Stimulated activated naive CD8-positive, alpha-beta T cell treated with anti-CD3 and anti-CD28 coated beads, Interleukin-15, Interleukin-2, amounts not matched to agents 100 U/mL and 50 U/mL, for 24 hours (primary cell): ENCODE results near the gene KRTAP4-2.
"Not testable (repeated sequence)": the region's sequence is repeated elsewhere in the genome, so short reads cannot be mapped to it uniquely, and the experiment has no call there.

ENCODE experiments used
- ATAC-seq: fragments of 150-1000 bp; cut with Tn5 transposase; one replicate; pipeline ENCODE4 v1.10.0; 2021
- DNase-seq: peaks from one replicate; pipeline ENCODE4 v3.0.0; 2021

KRTAP4-2 gene

DNA sequence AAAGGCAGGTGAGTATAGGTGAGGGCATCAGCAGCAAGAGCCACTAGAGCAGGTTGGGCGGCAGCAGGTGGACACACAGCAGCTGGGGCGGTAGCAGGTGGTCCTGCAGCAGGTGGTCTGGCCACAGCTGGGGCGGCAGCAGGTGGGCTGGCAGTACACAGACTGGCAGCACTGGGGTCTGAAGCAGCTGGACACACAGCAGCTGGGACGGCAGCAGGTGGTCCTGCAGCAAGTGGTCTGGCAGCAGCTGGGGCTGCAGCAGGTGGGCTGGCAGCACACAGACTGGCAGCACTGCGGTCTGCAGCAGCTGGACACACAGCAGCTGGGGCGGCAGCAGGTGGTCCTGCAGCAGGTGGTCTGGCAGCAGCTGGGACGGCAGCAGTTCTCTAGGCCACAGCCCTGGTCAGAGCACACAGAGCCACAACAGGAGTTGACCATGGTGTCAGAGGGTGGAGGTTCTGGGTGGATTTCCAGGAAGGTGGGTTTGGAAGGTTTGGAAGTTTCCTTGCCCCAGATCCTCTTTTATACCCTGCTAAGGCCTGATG lies at the start of gene KRTAP4-2:
Gene KRTAP4-2 (minus strand): TSS at position 495 of the 545 bp plus-strand sequence. CDS start 57 bp downstream, at position 438.
- DNase-seq (no peak), ATAC-seq (no peak)

GRCh38 chr17:41226598-41227095 lies 48.6 kb upstream of the KRTAP4-2 start, which contains the start of gene KRTAP9-2:
Gene KRTAP9-2 (plus strand): TSS chr17:41226648. CDS start chr17:41226655, 7 bp downstream.
- not testable (repeated sequence) for ATAC-seq, DNase-seq

DNA sequence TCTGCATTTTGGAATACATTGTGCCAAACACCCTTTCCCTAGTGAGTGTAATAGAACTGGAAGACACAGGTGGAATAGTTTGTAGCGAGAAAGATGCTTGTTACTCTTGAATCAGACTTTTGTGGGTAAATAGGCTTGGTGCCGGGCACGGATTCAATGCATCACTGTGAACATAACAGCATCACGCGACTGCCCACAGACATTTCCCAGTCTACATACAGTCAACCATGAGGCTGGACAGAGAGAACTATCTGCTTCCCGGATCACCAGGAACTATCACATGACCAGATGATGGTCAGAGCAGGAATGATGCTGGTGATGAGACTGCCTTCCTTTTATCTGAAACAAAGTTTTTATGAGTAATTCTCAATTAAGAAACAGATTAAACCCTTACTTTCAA lies 48.0 kb upstream of the KRTAP4-2 start:
- ATAC-seq (no peak), DNase-seq (no peak)

GRCh38 chr17:41223821-41224220 lies 45.8 kb upstream of the KRTAP4-2 start:
- ATAC-seq = no peak
- DNase-seq = no peak

GRCh38 chr17:41215681-41216080 lies 37.7 kb upstream of the KRTAP4-2 start:
- ATAC-seq (no peak), DNase-seq (no peak)

GRCh38 chr17:41212524-41213169 lies 34.6 kb upstream of the KRTAP4-2 start:
- ATAC-seq = no peak
- DNase-seq = no peak

- DNase-seq (no peak), ATAC-seq (peak; percentile 28)
Measured at GRCh38 chr17:41211845-41212466, 33.9 kb upstream of the KRTAP4-2 start.

DNA sequence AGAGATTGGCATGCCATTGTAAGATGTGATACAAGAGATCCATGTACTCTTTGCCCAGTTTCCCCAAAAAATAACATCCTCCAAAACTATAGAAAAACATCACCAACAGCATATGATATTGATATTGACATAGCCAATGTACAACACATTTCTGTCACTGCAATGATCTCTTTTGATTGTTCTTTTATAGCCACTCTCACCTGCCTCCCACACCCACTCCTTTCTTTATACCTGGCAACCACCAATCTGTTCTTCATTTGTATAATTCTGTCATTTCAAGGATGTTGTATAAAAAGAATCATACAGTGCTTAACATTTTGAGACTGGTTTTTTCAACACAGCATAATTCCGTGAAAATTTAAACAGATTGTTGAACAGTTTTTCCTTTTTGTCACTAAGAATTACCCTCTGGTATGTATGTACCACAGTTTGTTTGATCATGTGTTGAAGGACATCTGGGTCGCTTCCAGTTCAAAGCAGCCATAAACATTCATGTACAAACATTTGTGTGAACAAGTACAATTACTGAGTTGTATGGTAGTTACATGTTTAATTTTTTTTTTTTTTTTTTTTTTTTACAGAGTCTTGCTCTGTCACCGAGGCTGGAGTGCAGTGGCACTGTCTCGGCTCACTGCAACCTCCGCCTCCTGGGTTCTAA lies 21.5 kb upstream of the KRTAP4-2 start:
- no peak for DNase-seq
- ATAC-seq = no peak

- DNase-seq (no peak), ATAC-seq (no peak)
Measured at GRCh38 chr17:41196068-41196467, 18.0 kb upstream of the KRTAP4-2 start.

- no peak for DNase-seq
- ATAC-seq = no peak
Measured at GRCh38 chr17:41190328-41190727, 12.3 kb upstream of the KRTAP4-2 start.

GRCh38 chr17:41189837-41190318 lies 11.9 kb upstream of the KRTAP4-2 start, which contains the start of gene KRTAP9-1:
Gene KRTAP9-1 (plus strand): TSS chr17:41189887. CDS start chr17:41189887, 0 bp downstream.
- not testable (repeated sequence) for ATAC-seq, DNase-seq

DNA sequence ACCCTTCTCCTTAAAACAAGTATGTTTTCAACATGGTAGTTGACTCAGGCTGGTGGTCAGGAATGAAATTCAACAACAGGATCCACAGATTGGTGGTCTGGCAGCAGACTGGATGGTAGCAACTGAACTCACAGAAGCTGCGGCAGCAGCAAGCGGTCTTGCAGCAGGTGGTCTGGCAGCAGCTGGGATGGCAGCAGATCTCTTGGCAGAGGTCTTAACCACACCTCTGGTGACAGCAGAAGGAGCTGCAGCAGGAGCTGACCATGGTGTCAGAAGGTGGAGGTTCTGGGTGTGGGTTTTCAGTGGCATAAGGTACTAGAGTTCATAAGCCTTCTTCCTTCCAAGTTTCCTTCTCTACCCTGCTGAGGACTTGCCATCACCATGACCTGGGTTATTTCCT lies 8.9 kb upstream of the KRTAP4-2 start:
- no peak for DNase-seq
- no peak for ATAC-seq

DNA sequence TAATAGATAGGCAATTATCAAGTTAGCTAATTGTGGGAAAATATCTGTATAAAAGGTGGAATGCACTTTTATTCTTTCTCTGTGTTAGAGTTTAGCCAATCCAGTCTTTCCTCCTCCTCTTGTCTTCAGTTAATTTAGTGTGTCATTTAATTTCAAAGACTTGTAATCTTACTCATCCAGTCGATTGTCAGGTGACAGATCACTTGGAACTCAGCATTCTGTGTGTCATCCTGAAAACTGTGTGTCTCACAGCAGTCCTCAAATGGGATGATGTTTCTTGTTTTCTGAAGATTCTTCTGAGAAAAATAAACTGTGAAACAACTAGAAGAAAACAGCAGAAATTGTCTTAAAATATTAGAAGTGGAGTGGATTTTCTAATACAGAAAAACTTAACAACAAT lies 7.0 kb upstream of the KRTAP4-2 start:
- no peak for ATAC-seq
- DNase-seq = no peak

DNA sequence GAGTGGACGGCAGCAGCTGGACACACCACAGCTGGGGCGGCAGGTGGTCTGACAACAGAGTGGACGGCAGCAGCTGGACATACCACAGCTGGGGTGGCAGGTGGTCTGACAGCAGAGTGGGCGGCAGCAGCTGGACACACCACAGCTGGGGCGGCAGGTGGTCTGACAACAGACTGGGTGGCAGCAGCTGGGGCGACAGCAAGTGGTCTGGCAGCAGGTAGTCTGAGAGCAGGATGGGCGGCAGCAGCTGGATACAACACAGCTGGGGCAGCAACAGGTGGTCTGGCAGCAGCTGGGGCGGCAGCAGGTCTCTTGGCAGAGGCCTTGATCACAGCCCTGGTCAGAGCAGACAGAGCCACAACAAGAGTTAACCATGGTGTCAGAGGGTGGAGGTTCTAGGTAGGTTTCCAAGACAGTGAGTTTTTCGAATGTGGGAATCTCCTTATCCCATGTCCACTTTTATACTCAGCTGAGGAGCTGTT lies 6.5 kb upstream of the KRTAP4-2 start, which contains the start of gene KRTAP4-1:
Gene KRTAP4-1 (minus strand): TSS at position 432 of the 482 bp plus-strand sequence. CDS start 57 bp downstream, at position 375.
- no peak for DNase-seq
- ATAC-seq = no peak

DNA sequence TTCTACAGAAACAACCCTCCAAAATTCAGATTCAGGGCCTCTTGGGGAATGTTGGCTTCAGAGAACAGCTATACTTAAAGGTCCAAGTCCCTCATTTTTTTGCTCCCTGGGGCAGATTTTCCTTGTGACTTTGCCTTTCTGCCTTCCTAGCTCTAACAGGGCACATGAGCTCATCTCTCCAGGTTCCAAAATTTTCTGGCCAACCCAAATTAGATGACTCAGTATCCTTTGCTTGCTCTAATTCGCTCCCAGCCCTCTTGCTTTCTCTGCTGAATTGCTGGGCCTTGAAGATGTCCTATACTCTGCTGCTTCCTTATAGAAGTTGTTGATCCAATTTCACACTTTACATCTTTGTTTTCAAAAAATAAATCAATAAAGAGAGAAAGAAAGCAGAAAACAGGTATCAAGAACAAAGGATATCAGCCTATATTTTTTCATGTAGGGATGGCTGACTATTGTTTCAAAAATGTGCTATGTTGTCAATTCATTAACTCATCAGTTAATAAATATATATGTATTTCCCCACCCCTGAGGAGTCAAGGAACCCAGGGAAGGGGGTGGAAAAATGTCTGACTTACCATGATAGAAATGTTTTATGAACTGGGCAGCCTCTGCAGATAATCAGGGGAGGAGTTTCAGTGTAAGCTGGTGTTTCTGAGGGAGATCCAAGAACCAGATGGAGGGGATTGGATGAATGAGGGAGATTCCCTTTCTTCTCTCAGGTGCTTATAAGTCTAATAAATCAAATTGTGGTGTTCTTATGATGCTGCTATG lies 1.0 kb upstream of the KRTAP4-2 start:
- no peak for DNase-seq
- no peak for ATAC-seq

- DNase-seq (no peak), ATAC-seq (no peak)
Measured at GRCh38 chr17:41178341-41178740, 320 bp upstream of the KRTAP4-2 start.

DNA sequence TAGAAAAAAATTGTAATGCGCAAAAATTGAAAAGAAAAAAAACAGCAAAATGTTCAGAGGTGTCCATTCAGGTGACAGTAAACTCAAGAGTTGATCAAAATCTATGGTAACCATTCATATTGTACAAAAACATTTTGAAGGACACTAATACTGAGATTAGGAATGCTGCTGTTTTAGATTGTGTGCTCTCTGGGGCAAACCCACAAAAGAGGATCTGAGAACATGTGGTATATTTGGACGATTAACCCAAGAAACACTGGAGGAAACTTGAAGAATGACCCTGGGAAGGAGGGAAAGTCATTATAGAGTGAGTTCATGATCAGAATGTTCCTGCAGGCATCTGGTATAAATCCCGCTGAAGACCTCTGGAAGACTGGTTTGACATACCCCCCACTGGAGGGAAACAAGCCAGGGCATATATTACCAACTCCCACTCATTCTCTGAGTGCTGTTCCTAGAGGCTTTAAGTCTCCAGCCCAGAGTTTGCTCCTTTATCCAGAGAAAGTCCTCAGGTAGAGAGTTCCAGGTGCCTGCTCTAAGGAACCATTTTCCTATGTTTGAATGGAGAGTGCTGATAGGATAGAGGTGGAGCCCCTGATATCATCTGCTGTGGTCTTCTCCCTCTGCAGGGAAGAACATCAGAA lies 1.2 kb downstream of the KRTAP4-2 start:
- ATAC-seq (no peak), DNase-seq (no peak)

DNA sequence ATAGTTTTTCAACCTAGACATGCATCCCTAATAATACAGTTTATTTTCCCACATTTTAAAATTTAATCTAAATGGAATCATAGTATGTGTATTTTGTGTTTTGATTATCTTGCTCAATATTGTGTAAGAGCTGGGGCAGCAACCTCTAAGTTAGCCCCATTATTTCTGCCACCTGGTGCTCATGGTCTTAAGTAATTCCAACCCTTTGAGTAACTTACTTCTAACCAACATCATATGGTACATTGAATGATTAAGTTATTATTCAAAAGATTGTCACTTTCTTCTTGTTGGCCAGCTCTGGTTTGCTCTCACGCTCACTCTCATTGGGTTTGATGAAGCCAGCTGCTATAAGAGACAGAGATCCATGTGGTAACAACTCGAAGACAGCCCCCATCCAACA lies 6.1 kb downstream of the KRTAP4-2 start:
- ATAC-seq = no peak

DNA sequence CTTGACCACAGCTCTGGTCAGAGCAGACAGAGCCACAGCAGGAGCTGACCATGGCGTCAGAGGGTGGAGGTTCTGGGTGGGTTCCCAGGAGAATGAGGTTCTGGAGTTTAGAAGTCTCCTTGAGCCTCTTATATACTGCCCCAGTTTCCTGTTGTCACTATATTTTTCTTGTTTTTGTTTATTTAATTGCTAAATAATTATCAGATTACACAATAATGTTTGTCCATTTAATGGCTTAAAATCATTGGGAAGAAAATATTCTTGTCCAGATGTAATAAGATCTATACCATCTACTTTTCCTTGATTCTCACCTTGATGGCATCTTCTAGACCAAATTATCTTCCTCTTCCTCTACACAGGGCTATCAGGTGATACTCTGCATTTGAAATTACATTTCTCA lies 9.9 kb downstream of the KRTAP4-2 start, which contains the start of gene KRTAP4-3:
Gene KRTAP4-3 (minus strand): TSS at position 101 of the 400 bp plus-strand sequence. CDS start 49 bp downstream, at position 52.
- no peak for ATAC-seq
- no peak for DNase-seq

More for the DNA sequence above, 6.1 kb downstream of the KRTAP4-2 start:
- DNase-seq = no peak

DNA sequence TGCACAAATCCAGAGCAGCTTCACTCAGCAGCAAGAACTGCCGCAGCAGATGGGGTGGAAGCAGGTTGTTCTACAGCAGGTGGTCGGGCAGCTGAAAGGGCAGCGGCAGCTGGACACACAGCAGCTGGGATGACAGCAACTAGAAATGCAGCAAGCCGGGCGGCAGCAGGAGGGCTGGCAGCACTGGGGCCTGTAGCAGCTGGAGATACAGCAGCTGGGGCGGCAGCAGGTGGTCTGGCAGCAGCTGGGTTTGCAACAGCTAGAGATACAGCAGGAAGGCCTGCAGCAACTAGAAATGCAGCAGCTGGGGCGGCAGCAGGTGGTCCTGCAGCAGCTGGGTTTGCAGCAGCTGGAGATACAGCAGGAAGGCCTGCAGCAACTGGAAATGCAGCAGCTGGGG lies 10.5 kb downstream of the KRTAP4-2 start:
- no peak for ATAC-seq
- no peak for DNase-seq

- ATAC-seq = no peak
- DNase-seq = no peak
Measured at GRCh38 chr17:41163828-41164227, 14.2 kb downstream of the KRTAP4-2 start.
